WTC11 (cell line): ENCODE measurements around the gene RPGR. TPM values are rescaled to one million over a fixed set of nuclear protein-coding genes. Genes with fewer than 3 reads are reported as not detected.

Source experiments
- ATAC-seq: fragments of 200-7000 bp; cut with Tn5 transposase; 2 replicates; pipeline ENCODE4 v1.10.0; 2021; ENCODE audit warnings: mild to moderate bottlenecking, moderate library complexity
- CTCF ChIA-PET: fragments of 300-600 bp; sonication (Branson Sonifier 250); formaldehyde crosslinking; loops from one replicate; lab custom pipeline; 2021; ENCODE audit warnings: antibody characterized with exemption; lab: Charles Lee
- POLR2A ChIA-PET: fragments of 350-600 bp; sonication (Branson Sonifier 250); formaldehyde crosslinking; loops from one replicate; lab custom pipeline; 2021; ENCODE audit warnings: antibody characterized with exemption; lab: Charles Lee
- DNase-seq: peaks from one replicate; pipeline ENCODE4 v3.0.0; 2021; ENCODE audit warnings: low spot score
- H3K27ac Mint-ChIP-seq: 2 replicates; pipeline ENCODE4 v1.8.0; 2021; ENCODE audit warnings: mixed read lengths
- H3K27me3 Mint-ChIP-seq: 2 replicates; pipeline ENCODE4 v1.8.0; 2021; ENCODE audit warnings: low read depth, mild to moderate bottlenecking, moderate library complexity, mixed read lengths
- H3K36me3 Mint-ChIP-seq: 2 replicates; pipeline ENCODE4 v1.8.0; 2021; ENCODE audit warnings: mixed read lengths
- H3K4me1 Mint-ChIP-seq: 2 replicates; pipeline ENCODE4 v1.8.0; 2022; ENCODE audit warnings: mixed read lengths
- H3K4me3 Mint-ChIP-seq: 2 replicates; pipeline ENCODE4 v1.8.0; 2021; ENCODE audit warnings: mild to moderate bottlenecking, moderate library complexity, mixed read lengths
- H3K9me3 Mint-ChIP-seq: 2 replicates; pipeline ENCODE4 v1.8.0; 2021; ENCODE audit warnings: mixed read lengths
- EMX1 ChIP-seq: fragments of 250-450 bp; sonication (Bioruptor Pico); IDR thresholded peaks from 2 replicates; pipeline ENCODE4 v1.8.0; 2021; ENCODE audit warnings: mild to moderate bottlenecking
- ESRRA ChIP-seq: sonication (generic); formaldehyde crosslinking; IDR thresholded peaks from 2 replicates; pipeline ENCODE4 v1.8.1; 2022; ENCODE audit warnings: mild to moderate bottlenecking, missing genetic modification reagents, borderline replicate concordance
- FOXP1 ChIP-seq: sonication (generic); formaldehyde crosslinking; IDR thresholded peaks from 2 replicates; pipeline ENCODE4 v1.8.0; 2022; ENCODE audit warnings: missing genetic modification reagents, mild to moderate bottlenecking, moderate library complexity, borderline replicate concordance
- GABPB1 ChIP-seq: sonication (generic); formaldehyde crosslinking; IDR thresholded peaks from 2 replicates; pipeline ENCODE4 v1.8.1; 2023; ENCODE audit warnings: mild to moderate bottlenecking, missing genetic modification reagents
- JUN ChIP-seq: sonication (generic); formaldehyde crosslinking; IDR thresholded peaks from 2 replicates; pipeline ENCODE4 v1.8.0; 2023; ENCODE audit warnings: mild to moderate bottlenecking, missing genetic modification reagents
- MXD4 ChIP-seq: fragments of 250-450 bp; sonication (Bioruptor Pico); IDR thresholded peaks from 2 replicates; pipeline ENCODE4 v1.8.0; 2021; ENCODE audit warnings: mild to moderate bottlenecking, moderate library complexity, borderline replicate concordance
- NFATC4 ChIP-seq: fragments of 250-450 bp; sonication (Bioruptor Pico); IDR thresholded peaks from 2 replicates; pipeline ENCODE4 v1.9.0; 2021; ENCODE audit warnings: mild to moderate bottlenecking
- NFE2L1 ChIP-seq: sonication (generic); formaldehyde crosslinking; IDR thresholded peaks from 2 replicates; pipeline ENCODE4 v1.8.1; 2023; ENCODE audit warnings: missing genetic modification reagents
- NR1H2 ChIP-seq: sonication (generic); formaldehyde crosslinking; IDR thresholded peaks from 2 replicates; pipeline ENCODE4 v1.9.0; 2021; ENCODE audit warnings: mild to moderate bottlenecking, moderate library complexity, missing genetic modification reagents
- PRRX2 ChIP-seq: fragments of 250-450 bp; sonication (Bioruptor Pico); IDR thresholded peaks from 2 replicates; pipeline ENCODE4 v1.8.0; 2021; ENCODE audit warnings: mild to moderate bottlenecking
- SMAD4 ChIP-seq: sonication (generic); formaldehyde crosslinking; IDR thresholded peaks from 2 replicates; pipeline ENCODE4 v1.8.0; 2022; ENCODE audit warnings: mild to moderate bottlenecking, missing genetic modification reagents
- SOX15 ChIP-seq: fragments of 250-450 bp; sonication (Bioruptor Pico); IDR thresholded peaks from 2 replicates; pipeline ENCODE4 v1.9.0; 2021; ENCODE audit warnings: mild to moderate bottlenecking
- TEAD1 ChIP-seq: sonication (generic); formaldehyde crosslinking; IDR thresholded peaks from 2 replicates; pipeline ENCODE4 v1.8.0; 2022; ENCODE audit warnings: mild to moderate bottlenecking, missing genetic modification reagents
- ZNF219 ChIP-seq: sonication (generic); formaldehyde crosslinking; IDR thresholded peaks from 2 replicates; pipeline ENCODE4 v1.8.0; 2023; ENCODE audit warnings: missing genetic modification reagents, mild to moderate bottlenecking, borderline replicate concordance
- ZNF317 ChIP-seq: sonication (generic); formaldehyde crosslinking; IDR thresholded peaks from 2 replicates; pipeline ENCODE4 v1.8.1; 2023; ENCODE audit warnings: low read depth, mild to moderate bottlenecking, moderate library complexity, missing genetic modification reagents, borderline replicate concordance
- total RNA-seq: library from RNA; stranded (reverse); gene quantifications from 3 replicates; pipeline ENCODE4 v1.2.3, GENCODE V29; 2021
- TF ChIP-seq, protein P1 (sequence below): sonication (generic); formaldehyde crosslinking; IDR thresholded peaks from 2 replicates; pipeline ENCODE4 v1.8.0; 2023; ENCODE audit warnings: missing genetic modification reagents
- TF ChIP-seq, protein P2 (sequence below): sonication (generic); formaldehyde crosslinking; conservative IDR thresholded peaks from 2 replicates; pipeline ENCODE4 v1.8.1; 2022; ENCODE audit warnings: mild to moderate bottlenecking, missing genetic modification reagents
- TF ChIP-seq, protein P3 (sequence below): fragments of 250-450 bp; sonication (Bioruptor Pico); IDR thresholded peaks from 2 replicates; pipeline ENCODE4 v1.9.0; 2021; ENCODE audit warnings: mild to moderate bottlenecking

The RPGR gene
- total RNA-seq, 1 experiment from 2014 or later = 10.7 TPM

DNA sequence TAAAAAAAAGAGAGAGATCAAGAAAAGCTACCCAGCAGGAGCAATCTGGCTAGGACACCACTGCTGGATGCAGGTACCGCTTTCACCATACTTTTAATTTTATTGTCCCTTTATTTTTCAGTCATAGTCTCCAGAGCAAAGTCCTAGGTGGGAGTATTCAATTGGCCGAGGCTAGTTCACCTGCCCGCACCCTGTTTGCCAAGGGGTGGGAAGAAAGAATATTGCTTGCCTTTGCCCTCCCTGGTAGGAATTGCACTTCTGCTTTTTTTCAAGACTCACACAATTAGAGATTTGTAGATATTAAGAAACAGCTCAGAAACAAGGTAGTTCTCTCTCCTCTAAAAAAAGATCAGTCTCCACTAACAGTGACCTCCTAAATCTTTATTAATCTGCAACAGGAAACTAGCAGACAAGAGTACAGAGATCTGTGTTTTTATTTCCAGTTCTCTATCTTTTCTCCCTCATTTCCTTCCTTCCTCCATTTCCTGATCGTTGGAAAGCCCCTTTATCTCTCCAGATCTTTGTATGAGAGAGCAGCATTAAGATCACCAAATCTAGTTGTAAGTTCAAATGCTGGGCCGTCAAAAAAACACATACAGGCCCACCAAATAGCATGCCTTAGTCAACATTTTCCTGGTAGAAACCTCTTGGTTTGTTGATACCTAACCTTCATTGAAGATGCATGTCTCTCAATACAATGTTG lies 9.4 kb upstream of the RPGR start:
- Mint-ChIP-seq H3K36me3 (no peaks in the 10 kb centered on the region), H3K4me3 (no peak overlapping the region), H3K27ac (no peak overlapping the region), H3K9me3 (no peaks in the 10 kb centered on the region), H3K27me3 (no peaks in the 10 kb centered on the region), H3K4me1 (no peaks in the 10 kb centered on the region)
- no peak for DNase-seq
- CTCF ChIA-PET = interaction anchor here (0.6 kb wide), 1 partner anchor 124 kb away, joined by 3 read pairs; no protein-coding TSS in a partner anchor
- ATAC-seq = no peak
- POLR2A ChIA-PET = no interaction called here
- TF ChIP-seq, protein P1, sequence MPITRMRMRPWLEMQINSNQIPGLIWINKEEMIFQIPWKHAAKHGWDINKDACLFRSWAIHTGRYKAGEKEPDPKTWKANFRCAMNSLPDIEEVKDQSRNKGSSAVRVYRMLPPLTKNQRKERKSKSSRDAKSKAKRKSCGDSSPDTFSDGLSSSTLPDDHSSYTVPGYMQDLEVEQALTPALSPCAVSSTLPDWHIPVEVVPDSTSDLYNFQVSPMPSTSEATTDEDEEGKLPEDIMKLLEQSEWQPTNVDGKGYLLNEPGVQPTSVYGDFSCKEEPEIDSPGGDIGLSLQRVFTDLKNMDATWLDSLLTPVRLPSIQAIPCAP (CRISPR knock-in tag) = no peak

DNA sequence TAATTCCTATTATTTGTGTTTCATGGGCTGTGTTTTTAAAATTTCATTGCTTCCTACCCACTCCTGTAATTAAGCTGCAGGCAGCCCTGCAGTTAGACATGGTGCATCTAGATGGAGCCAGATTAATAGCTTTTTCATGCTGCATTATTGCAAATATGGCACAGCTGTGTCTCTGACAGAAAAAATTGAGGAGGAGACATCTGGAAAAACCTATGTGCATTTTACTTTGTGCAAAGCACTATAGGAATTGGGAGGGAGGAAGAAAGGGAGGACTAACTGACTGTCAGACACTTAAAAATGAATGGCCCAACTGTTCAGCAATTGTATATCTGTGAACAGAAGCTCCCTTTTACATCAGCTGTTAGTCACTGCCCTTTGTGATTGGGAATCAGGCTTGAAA lies 8.1 kb upstream of the RPGR start:
- no peaks in the 10 kb centered on the region for H3K36me3 Mint-ChIP-seq
- H3K4me1 Mint-ChIP-seq = no peaks in the 10 kb centered on the region
- DNase-seq (no peak), ATAC-seq (no peak)
- no peak overlapping the region for H3K4me3 Mint-ChIP-seq
- no peaks in the 10 kb centered on the region for H3K27me3 Mint-ChIP-seq
- H3K9me3 Mint-ChIP-seq = no peaks in the 10 kb centered on the region
- no peak overlapping the region for H3K27ac Mint-ChIP-seq
- ChIA-PET CTCF (no interaction called here), POLR2A (no interaction called here)
- TF ChIP-seq, protein P1 (CRISPR knock-in tag) = no peak
- no peak for TF ChIP-seq ZNF219
- no peak for TF ChIP-seq ZNF317 (CRISPR knock-in tag)
- TF ChIP-seq PRRX2 = no peak
- TF ChIP-seq GABPB1 (CRISPR knock-in tag) = no peak
- no peak for TF ChIP-seq FOXP1
- TF ChIP-seq TEAD1 (CRISPR knock-in tag) = no peak
- TF ChIP-seq, protein P2, sequence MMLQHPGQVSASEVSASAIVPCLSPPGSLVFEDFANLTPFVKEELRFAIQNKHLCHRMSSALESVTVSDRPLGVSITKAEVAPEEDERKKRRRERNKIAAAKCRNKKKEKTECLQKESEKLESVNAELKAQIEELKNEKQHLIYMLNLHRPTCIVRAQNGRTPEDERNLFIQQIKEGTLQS (CRISPR knock-in tag) = no peak
- TF ChIP-seq SMAD4 (CRISPR knock-in tag) = no peak
- TF ChIP-seq NFATC4 = no peak

DNA sequence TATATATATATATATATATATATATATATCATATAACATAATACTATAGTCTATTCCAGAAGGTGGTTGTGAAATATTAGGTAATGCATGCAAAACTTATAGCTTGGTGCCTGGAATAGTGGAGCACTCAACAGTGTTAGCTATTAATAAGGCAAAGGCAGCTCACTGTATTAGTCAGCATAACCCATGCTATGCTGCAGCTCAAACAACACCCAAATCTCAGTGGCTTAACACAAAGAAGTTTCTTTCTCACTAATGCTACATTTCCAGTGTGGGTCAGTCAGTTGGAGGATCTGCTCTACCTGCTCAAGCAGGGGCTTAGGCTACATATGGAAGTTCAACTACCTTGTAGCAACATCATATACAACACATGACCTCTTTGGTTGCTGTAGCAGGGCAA lies 5.2 kb upstream of the RPGR start:
- DNase-seq = no peak
- ChIA-PET CTCF (no interaction called here), POLR2A (no interaction called here)
- H3K27ac Mint-ChIP-seq = no peak overlapping the region
- TF ChIP-seq SOX15 (CRISPR knock-in tag) (no peak), NFE2L1 (no peak), TEAD1 (CRISPR knock-in tag) (no peak), SMAD4 (CRISPR knock-in tag) (no peak), NR1H2 (no peak), JUN (CRISPR knock-in tag) (no peak), MXD4 (CRISPR knock-in tag) (no peak), ESRRA (CRISPR knock-in tag) (no peak)
- TF ChIP-seq, protein P2 (CRISPR knock-in tag) = no peak
- TF ChIP-seq, protein P3, sequence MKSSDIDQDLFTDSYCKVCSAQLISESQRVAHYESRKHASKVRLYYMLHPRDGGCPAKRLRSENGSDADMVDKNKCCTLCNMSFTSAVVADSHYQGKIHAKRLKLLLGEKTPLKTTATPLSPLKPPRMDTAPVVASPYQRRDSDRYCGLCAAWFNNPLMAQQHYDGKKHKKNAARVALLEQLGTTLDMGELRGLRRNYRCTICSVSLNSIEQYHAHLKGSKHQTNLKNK (CRISPR knock-in tag) = no peak
- H3K9me3 Mint-ChIP-seq = no peaks in the 10 kb centered on the region
- no peaks in the 10 kb centered on the region for H3K27me3 Mint-ChIP-seq
- H3K4me1 Mint-ChIP-seq = no peaks in the 10 kb centered on the region; the same call in 1 of the 2 replicates
- H3K36me3 Mint-ChIP-seq = no peaks in the 10 kb centered on the region
- no peak for ATAC-seq
- H3K4me3 Mint-ChIP-seq = no peak overlapping the region

DNA sequence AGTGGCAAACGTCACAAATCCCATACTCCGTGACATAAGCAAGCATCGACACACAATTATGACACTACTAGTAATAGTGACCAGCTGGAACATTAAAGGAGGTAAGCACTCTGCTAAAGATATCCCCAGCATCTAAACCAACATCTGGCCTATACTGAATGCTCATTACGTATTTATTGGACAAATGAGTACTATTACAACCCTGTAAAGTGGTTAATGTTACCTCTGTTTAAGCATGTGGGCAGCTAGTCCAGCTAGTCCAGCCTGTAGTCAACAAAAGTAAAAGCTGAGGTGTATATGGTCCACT lies 419 bp upstream of the RPGR start:
- no peaks in the 10 kb centered on the region for H3K9me3 Mint-ChIP-seq
- peak overlapping the region; percentile 88 for H3K4me3 Mint-ChIP-seq
- DNase-seq = no peak
- no peaks in the 10 kb centered on the region for H3K27me3 Mint-ChIP-seq
- POLR2A ChIA-PET = interaction anchor here (0.5 to 1.0 kb wide), 3 partner anchors 9 to 1549 kb away, joined by 3 read pairs; no protein-coding TSS in a partner anchor
- H3K27ac Mint-ChIP-seq = no peak overlapping the region
- H3K4me1 Mint-ChIP-seq = peaks cover 10% of the 10 kb centered on the region; the same call in 1 of the 2 replicates
- ATAC-seq = no peak
- no peak for TF ChIP-seq EMX1 (CRISPR knock-in tag)
- TF ChIP-seq, all 79 proteins: peak for 0
- CTCF ChIA-PET = interaction anchor here (0.9 to 1.6 kb wide), 9 partner anchors 15 to 334 kb away, joined by 3 to 8 read pairs (median 4); a partner anchor contains a TSS
- H3K36me3 Mint-ChIP-seq = no peaks in the 10 kb centered on the region
